Stimulated activated CD4-positive, alpha-beta T cell treated with anti-CD3 and anti-CD28 coated beads, TNF-alpha, amount 100 ng/mL, for 48 hours (primary cell): ENCODE results near the gene PLEKHG1.

ENCODE experiments used
- DNase-seq, 3 donors: peaks; one replicate each; pipeline ENCODE4 v3.0.0-alpha.2; 2020; ENCODE audit warnings: low read depth in 3 of 3

The PLEKHG1 gene

GRCh38 chr6:150599199-150600009, at the start of gene PLEKHG1:
Gene PLEKHG1, plus strand, starts transcription at chr6:150599885. Its CDS starts 133,797 bp downstream, at chr6:150733682.
- peak; percentile 23 to 46 (median 40) for DNase-seq

- no peak for DNase-seq
Observed at GRCh38 chr6:150550244-150550643, 49.4 kb upstream of the PLEKHG1 start.

GRCh38 chr6:150557043-150557599, 42.6 kb upstream of the PLEKHG1 start:
- DNase-seq, result no peak

GRCh38 chr6:150560004-150560883, 39.4 kb upstream of the PLEKHG1 start:
- DNase-seq, result no peak

GRCh38 chr6:150560884-150561219, 38.8 kb upstream of the PLEKHG1 start:
- no peak for DNase-seq

GRCh38 chr6:150565945-150566344, 33.7 kb upstream of the PLEKHG1 start:
- no peak for DNase-seq

GRCh38 chr6:150566486-150566885, 33.2 kb upstream of the PLEKHG1 start:
- no peak for DNase-seq

- DNase-seq, result no peak
Observed at GRCh38 chr6:150567380-150567779, 32.3 kb upstream of the PLEKHG1 start.

GRCh38 chr6:150567823-150568383, 31.8 kb upstream of the PLEKHG1 start:
- DNase-seq, result no peak

GRCh38 chr6:150568560-150568959, 31.1 kb upstream of the PLEKHG1 start:
- DNase-seq, result no peak

GRCh38 chr6:150569161-150569560, 30.5 kb upstream of the PLEKHG1 start:
- DNase-seq, result no peak

GRCh38 chr6:150573041-150573681, 26.5 kb upstream of the PLEKHG1 start:
- DNase-seq, result no peak

- DNase-seq, result no peak
Observed at GRCh38 chr6:150575836-150576235, 23.8 kb upstream of the PLEKHG1 start.

GRCh38 chr6:150576651-150577226, 22.9 kb upstream of the PLEKHG1 start:
- no peak for DNase-seq

GRCh38 chr6:150579611-150580010, 20.1 kb upstream of the PLEKHG1 start:
- DNase-seq, result no peak

- DNase-seq, result no peak
Observed at GRCh38 chr6:150580489-150580888, 19.2 kb upstream of the PLEKHG1 start.

- no peak for DNase-seq
Observed at GRCh38 chr6:150584065-150584464, 15.6 kb upstream of the PLEKHG1 start.

GRCh38 chr6:150584596-150584995, 15.1 kb upstream of the PLEKHG1 start:
- DNase-seq, result no peak

GRCh38 chr6:150586850-150587359, 12.8 kb upstream of the PLEKHG1 start:
- DNase-seq, result no peak

- no peak for DNase-seq
Observed at GRCh38 chr6:150587637-150588036, 12.0 kb upstream of the PLEKHG1 start.

- no peak for DNase-seq
Observed at GRCh38 chr6:150588888-150589499, 10.7 kb upstream of the PLEKHG1 start.
